ENCODE results near the gene AGO3.
A peak's percentile ranks its signal among the peaks of the same experiment; 100 is the strongest.
"Not testable (repeated sequence)": the region's sequence is repeated elsewhere in the genome, so short reads cannot be mapped to it uniquely, and the experiment has no call there.

AGO3 gene

GRCh38 chr1:35927472-35927871 lies 3.4 kb upstream of the AGO3 start:
- DNase-seq = no peak

GRCh38 chr1:35929730-35930592 lies 944 bp upstream of the AGO3 start:
- peak; percentile 43 for DNase-seq

GRCh38 chr1:35931446-35932157 lies 697 bp downstream of the AGO3 start:
- no peak for DNase-seq

- DNase-seq = no peak
These were observed 1.3 kb downstream of the AGO3 start for GRCh38 chr1:35932158-35932636.

- no peak for DNase-seq
These were observed 2.0 kb downstream of the AGO3 start for GRCh38 chr1:35932941-35933340.

GRCh38 chr1:35935442-35936388 lies 4.8 kb downstream of the AGO3 start:
- DNase-seq = no peak

GRCh38 chr1:35936838-35937237 lies 5.9 kb downstream of the AGO3 start:
- no peak for DNase-seq

- no peak for DNase-seq
These were observed 8.6 kb downstream of the AGO3 start for GRCh38 chr1:35939484-35939883.

GRCh38 chr1:35945327-35945726 lies 14.4 kb downstream of the AGO3 start:
- DNase-seq = no peak

GRCh38 chr1:35947547-35947946 lies 16.6 kb downstream of the AGO3 start:
- DNase-seq = no peak

- no peak for DNase-seq
These were observed 27.7 kb downstream of the AGO3 start for GRCh38 chr1:35958558-35958957.

- no peak for DNase-seq
These were observed 28.4 kb downstream of the AGO3 start for GRCh38 chr1:35959304-35959703.

- DNase-seq = no peak
These were observed 32.0 kb downstream of the AGO3 start for GRCh38 chr1:35962952-35963351.

GRCh38 chr1:35964277-35964676 lies 33.4 kb downstream of the AGO3 start:
- DNase-seq = not testable (repeated sequence)

- DNase-seq = no peak
These were observed 37.5 kb downstream of the AGO3 start for GRCh38 chr1:35968396-35968795.

GRCh38 chr1:35971601-35972000 lies 40.7 kb downstream of the AGO3 start:
- no peak for DNase-seq

- not testable (repeated sequence) for DNase-seq
These were observed 41.7 kb downstream of the AGO3 start for GRCh38 chr1:35972631-35973030.

GRCh38 chr1:35980090-35980489 lies 49.2 kb downstream of the AGO3 start:
- DNase-seq = no peak

GRCh38 chr1:35988237-35988636 lies 57.3 kb downstream of the AGO3 start:
- DNase-seq = no peak

- DNase-seq = no peak
These were observed 76.1 kb downstream of the AGO3 start for GRCh38 chr1:36006941-36007500.

GRCh38 chr1:36007741-36008140 lies 76.8 kb downstream of the AGO3 start:
- DNase-seq = no peak

GRCh38 chr1:36008546-36009197 lies 77.8 kb downstream of the AGO3 start:
- DNase-seq = no peak

Measured in activated naive CD4-positive, alpha-beta T cell treated with Interleukin-2 at 50 U/mL for 16 hours (primary cell).